K562 (cell line): ENCODE data around the gene SNX14. TPM values are rescaled to one million over a fixed set of nuclear protein-coding genes. Genes with fewer than 3 reads are reported as not detected.

Source experiments
- BDP1 ChIP-seq: IDR thresholded peaks from 3 replicates; pipeline ENCODE4 v1.6.1; 2011; ENCODE audit not compliant: insufficient read length, insufficient read depth
- CBX3 ChIP-seq, 2 experiments: IDR thresholded peaks; 1 replicate in 1 of 2; 2 replicates in 1 of 2; pipeline ENCODE4 v1.6.1; 2012; ENCODE audit warnings: inconsistent platforms in 2 of 2, low read length in 2 of 2, borderline replicate concordance in 1 of 2, control low read depth in 1 of 2
- CTCFL ChIP-seq: IDR thresholded peaks from 2 replicates; pipeline ENCODE4 v1.6.1; 2011; ENCODE audit warnings: borderline replicate concordance, low read depth, mild to moderate bottlenecking, moderate library complexity, low read length; ENCODE audit not compliant: insufficient read depth, poor library complexity, severe bottlenecking
- ELF4 ChIP-seq: fragments of 450-650 bp; formaldehyde crosslinking; IDR thresholded peaks from 2 replicates; pipeline ENCODE4 v1.4.0; 2022; ENCODE audit warnings: missing genetic modification characterization
- HSF4 ChIP-seq: fragments of 250-450 bp; sonication (Bioruptor Pico); IDR thresholded peaks from 2 replicates; pipeline ENCODE4 v2.1.2; 2022; ENCODE audit warnings: mild to moderate bottlenecking, moderate library complexity, borderline replicate concordance
- IRF2 ChIP-seq: sonication (generic); formaldehyde crosslinking; IDR thresholded peaks from 2 replicates; pipeline ENCODE4 v1.8.1; 2022; ENCODE audit warnings: mild to moderate bottlenecking, missing genetic modification reagents
- KDM4B ChIP-seq, 2 experiments: fragments of 450-650 bp in 1 of 2; sonication (generic) in 1 of 2; IDR thresholded peaks; 2 replicates each; pipeline ENCODE4 v1.6.1; 2016 to 2017; ENCODE audit warnings: borderline replicate concordance in 2 of 2, antibody characterized with exemption in 1 of 2, low read depth in 1 of 2, mild to moderate bottlenecking in 1 of 2
- RAD51 ChIP-seq: fragments of 450-650 bp; IDR thresholded peaks from 2 replicates; pipeline ENCODE4 v1.7.1; 2016; ENCODE audit warnings: low read depth, mild to moderate bottlenecking, borderline replicate concordance
- TEAD2 ChIP-seq: fragments of 450-650 bp; IDR thresholded peaks from 2 replicates; pipeline ENCODE4 v1.6.1; 2016; ENCODE audit warnings: missing genetic modification characterization, control low read depth, missing compliant biosample characterization
- YY1 ChIP-seq, 3 experiments: IDR thresholded peaks; 2 replicates each; pipeline ENCODE4 v1.6.1; 2011; ENCODE audit warnings: low read length in 2 of 3, mild to moderate bottlenecking in 2 of 3, moderate library complexity in 2 of 3, borderline replicate concordance in 1 of 3, control low read depth in 1 of 3, low read depth in 1 of 3; ENCODE audit not compliant: insufficient read depth in 3 of 3, insufficient replicate concordance in 2 of 3, control insufficient read depth in 1 of 3, insufficient read length in 1 of 3; ENCODE audit errors: extremely low read depth in 1 of 3
- ZBTB26 ChIP-seq: fragments of 450-650 bp; formaldehyde crosslinking; IDR thresholded peaks from 2 replicates; pipeline ENCODE4 v1.4.0; 2022; ENCODE audit warnings: missing genetic modification characterization
- ZBTB49 ChIP-seq: sonication (generic); formaldehyde crosslinking; IDR thresholded peaks from 2 replicates; pipeline ENCODE4 v1.8.0; 2022; ENCODE audit warnings: missing genetic modification reagents, mild to moderate bottlenecking, borderline replicate concordance
- ZNF277 ChIP-seq: fragments of 250-450 bp; sonication (Bioruptor Pico); IDR thresholded peaks from 2 replicates; pipeline ENCODE4 v1.8.0; 2022; ENCODE audit warnings: inconsistent platforms, mild to moderate bottlenecking, moderate library complexity, borderline replicate concordance
- ZNF395 ChIP-seq: fragments of 200-800 bp; sonication (Bioruptor generic); IDR thresholded peaks from 2 replicates; pipeline ENCODE4 v1.6.1; 2017; ENCODE audit warnings: missing genetic modification characterization, missing compliant biosample characterization
- polyA plus RNA-seq, 8 experiments: library from polyadenylated mRNA; depleted of rRNA in 4 of 8; stranded (reverse) in 5 of 8; unstranded in 3 of 8; fragments of >200 nt; fragmentation: Nextera tagmentation in 2 of 8; fragmentation: Illumina TruSeq in 1 of 8; extraction: Ambion mirVana in 2 of 8; extraction: Trizol in 1 of 8; gene quantifications; 2 replicates each; pipeline versions ENCODE4 v1.2.1 to v1.2.3, GENCODE V29; 2011 to 2014; ENCODE audit warnings: inconsistent platforms in 1 of 8, missing spikeins in 1 of 8
- total RNA-seq, 7 experiments: library from RNA; depleted of rRNA in 6 of 7; stranded (reverse); fragments of >200 nt in 6 of 7; fragmentation: Illumina TruSeq in 2 of 7; extraction: Trizol in 2 of 7; gene quantifications; 2 replicates each; pipeline versions ENCODE4 v1.2.1 to v1.2.3, GENCODE V29; 2011 to 2021; ENCODE audit warnings: low replicate concordance in 1 of 7

The SNX14 gene
- total and polyA plus RNA-seq, 9 of the 15 experiments (the other 6 are each of a cell fraction or from before 2014, with no cell fraction given): 46.5 to 140 (median 71.2) TPM

- TF ChIP-seq ZBTB49 (no peak), ZNF277 (no peak), ELF4 (CRISPR knock-in tag) (no peak), TEAD2 (tag) (no peak), ZNF395 (CRISPR knock-in tag) (no peak), ZBTB26 (CRISPR knock-in tag) (no peak), YY1 (IDR thresholded peaks at IDR 0.05; ENCODE audit: borderline replicate concordance in 1 of 3, control insufficient read depth in 1 of 3, extremely low read depth in 1 of 3, insufficient read depth in 3 of 3, insufficient read length in 1 of 3, insufficient replicate concordance in 2 of 3, low read depth in 1 of 3, low read length in 2 of 3) (peak in 2 of 3 experiments; percentile 85 to 88), RAD51 (no peak), KDM4B (IDR thresholded peaks at IDR 0.05; ENCODE audit: borderline replicate concordance in 2 of 2, low read depth in 1 of 2) (peak in 1 of 2 experiments; percentile 50; a peak in 1 of 4 replicates), CTCFL (no peak), HSF4 (CRISPR knock-in tag) (no peak), BDP1 (no peak), IRF2 (CRISPR knock-in tag) (no peak), CBX3 (IDR thresholded peaks at IDR 0.05; ENCODE audit: borderline replicate concordance in 1 of 2, low read length in 2 of 2) (0 out of 3 replicates have a peak, but pooled peaks of 1 of the 2 experiments have one; percentile 50)
Measured at GRCh38 chr6:85593438-85594196, at the start of gene SNX14 (continued).
